Calu3 (cell line): Measurements from ENCODE around the gene POLG2. TPM values are rescaled to one million over a fixed set of nuclear protein-coding genes. Genes with fewer than 3 reads are reported as not detected.
"Not testable (repeated sequence)": the region's sequence is repeated elsewhere in the genome, so short reads cannot be mapped to it uniquely, and the experiment has no call there.

Experiments used
- BruUV-seq: library from RNA; stranded (reverse); fragments of 400-500 nt; replicated peaks from 2 replicates; lab custom pipeline; 2021; lab: Mats Ljungman, UMichigan
- CTCF ChIA-PET: fragments of 300-600 bp; sonication (Branson Sonifier 250); formaldehyde crosslinking; loops from one replicate; lab custom pipeline; 2022; ENCODE audit warnings: antibody characterized with exemption; lab: Charles Lee
- DNase-seq: peaks from one replicate; pipeline ENCODE4 v3.0.0; 2022
- H3K27ac Mint-ChIP-seq: one replicate; pipeline ENCODE4 v1.8.0; 2022; ENCODE audit warnings: mixed read lengths; ENCODE audit not compliant: unreplicated experiment
- H3K27me3 Mint-ChIP-seq: one replicate; pipeline ENCODE4 v1.8.0; 2022; ENCODE audit warnings: mixed read lengths; ENCODE audit not compliant: unreplicated experiment
- H3K36me3 Mint-ChIP-seq: one replicate; pipeline ENCODE4 v1.8.0; 2022; ENCODE audit warnings: mild to moderate bottlenecking, moderate library complexity, mixed read lengths; ENCODE audit not compliant: insufficient read depth, unreplicated experiment
- H3K4me1 Mint-ChIP-seq: one replicate; pipeline ENCODE4 v1.8.0; 2022; ENCODE audit warnings: mild to moderate bottlenecking, low read depth, mixed read lengths; ENCODE audit not compliant: unreplicated experiment
- H3K4me3 Mint-ChIP-seq: one replicate; pipeline ENCODE4 v1.8.0; 2022; ENCODE audit warnings: mild to moderate bottlenecking, low read depth, moderate library complexity, mixed read lengths; ENCODE audit not compliant: unreplicated experiment
- H3K9me3 Mint-ChIP-seq: one replicate; pipeline ENCODE4 v1.8.0; 2022; ENCODE audit warnings: low read depth, mixed read lengths; ENCODE audit not compliant: unreplicated experiment
- CTCF ChIP-seq: fragments of 200-600 bp; IDR thresholded peaks from one replicate; pipeline ENCODE4 v1.8.0; 2022; ENCODE audit warnings: antibody characterized with exemption; ENCODE audit not compliant: unreplicated experiment
- intact Hi-C: fragments of 100-400 bp; cut with micrococcal nuclease; formaldehyde crosslinking; loops from one replicate; pipeline ENCODE4 v1.10.0; 2022; ENCODE audit not compliant: unreplicated experiment
- total RNA-seq: library from RNA; stranded (reverse); gene quantifications from 2 replicates; pipeline ENCODE4 v1.2.3, GENCODE V29; 2022

POLG2 gene
- total RNA-seq, 1 experiment from 2014 or later: 29.8 TPM

- H3K27ac Mint-ChIP-seq: no peak overlapping the region
- no TSS peak for BruUV-seq
Observed at GRCh38 chr17:64471440-64471839, 25.4 kb downstream of the POLG2 start.

GRCh38 chr17:64470625-64471024 lies 26.2 kb downstream of the POLG2 start:
- H3K36me3 Mint-ChIP-seq: peaks cover 4% of the 10 kb centered on the region
- H3K27me3 Mint-ChIP-seq: no peaks in the 10 kb centered on the region
- CTCF ChIA-PET: no interaction called here
- no peak overlapping the region for H3K4me3 Mint-ChIP-seq
- TF ChIP-seq CTCF: no peak
- no peak for DNase-seq
- H3K9me3 Mint-ChIP-seq: no peaks in the 10 kb centered on the region
- no TSS peak for BruUV-seq
- intact Hi-C loops: no loop called here
- H3K4me1 Mint-ChIP-seq: peaks cover 15% of the 10 kb centered on the region
- no peak overlapping the region for H3K27ac Mint-ChIP-seq

More at GRCh38 chr17:64471440-64471839, 25.4 kb downstream of the POLG2 start:
- Mint-ChIP-seq H3K4me1 (peaks cover 9% of the 10 kb centered on the region), H3K9me3 (no peaks in the 10 kb centered on the region), H3K27me3 (no peaks in the 10 kb centered on the region), H3K36me3 (no peaks in the 10 kb centered on the region), H3K4me3 (no peak overlapping the region)
- intact Hi-C loops: no loop called here
- CTCF ChIA-PET: no interaction called here
- no peak for TF ChIP-seq CTCF
- DNase-seq: no peak

- DNase-seq, CTCF ChIA-PET, H3K27me3 Mint-ChIP-seq, intact Hi-C loops, H3K27ac Mint-ChIP-seq, BruUV-seq, H3K4me3 Mint-ChIP-seq, H3K9me3 Mint-ChIP-seq, H3K36me3 Mint-ChIP-seq: not testable (repeated sequence)
- H3K4me1 Mint-ChIP-seq: peaks cover 15% of the 10 kb centered on the region
Observed at GRCh38 chr17:64466834-64467233, 30.0 kb downstream of the POLG2 start.

- Mint-ChIP-seq H3K9me3 (no peaks in the 10 kb centered on the region), H3K36me3 (peaks cover 4% of the 10 kb centered on the region), H3K27ac (no peak overlapping the region), H3K4me3 (no peak overlapping the region), H3K27me3 (no peaks in the 10 kb centered on the region), H3K4me1 (peaks cover 15% of the 10 kb centered on the region)
- intact Hi-C loops: no loop called here
- CTCF ChIA-PET: no interaction called here
- no peak for TF ChIP-seq CTCF
- BruUV-seq: no TSS peak
- no peak for DNase-seq
Observed at GRCh38 chr17:64466019-64466735, 30.7 kb downstream of the POLG2 start.

DNA sequence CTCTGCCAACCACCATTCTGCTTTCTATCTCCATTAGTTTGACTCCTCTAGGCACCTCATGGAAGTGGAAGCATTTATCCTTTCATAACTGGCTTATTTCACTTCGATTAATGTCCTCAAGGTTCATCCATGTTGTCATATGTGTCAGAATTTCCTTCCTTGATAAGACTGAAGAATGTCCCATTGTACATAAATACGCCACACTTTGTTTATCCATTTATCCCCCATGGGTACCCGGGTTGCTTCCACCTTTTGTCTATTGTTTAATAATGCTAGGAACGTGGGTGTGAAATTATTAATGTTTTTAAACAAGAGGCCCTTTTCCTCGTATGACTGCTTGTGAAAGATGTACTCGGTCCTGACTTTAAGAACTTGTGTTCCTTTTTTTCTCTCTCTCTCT lies 35.1 kb downstream of the POLG2 start:
- no peak for DNase-seq

More for the DNA sequence above, 35.1 kb downstream of the POLG2 start:
- Mint-ChIP-seq H3K27me3 (no peaks in the 10 kb centered on the region), H3K27ac (no peak overlapping the region), H3K4me3 (no peak overlapping the region), H3K4me1 (peaks cover 19% of the 10 kb centered on the region), H3K9me3 (no peaks in the 10 kb centered on the region), H3K36me3 (peaks cover 4% of the 10 kb centered on the region)
- no peak for TF ChIP-seq CTCF
- intact Hi-C loops: no loop called here
- BruUV-seq: no TSS peak
- CTCF ChIA-PET: no interaction called here
